ENCODE data around the gene ABCC11. TPM values are rescaled to one million over a fixed set of nuclear protein-coding genes. Genes with fewer than 3 reads are reported as not detected.

Gene ABCC11
- polyA plus RNA-seq, 1 donor, result 0.18 TPM

DNA sequence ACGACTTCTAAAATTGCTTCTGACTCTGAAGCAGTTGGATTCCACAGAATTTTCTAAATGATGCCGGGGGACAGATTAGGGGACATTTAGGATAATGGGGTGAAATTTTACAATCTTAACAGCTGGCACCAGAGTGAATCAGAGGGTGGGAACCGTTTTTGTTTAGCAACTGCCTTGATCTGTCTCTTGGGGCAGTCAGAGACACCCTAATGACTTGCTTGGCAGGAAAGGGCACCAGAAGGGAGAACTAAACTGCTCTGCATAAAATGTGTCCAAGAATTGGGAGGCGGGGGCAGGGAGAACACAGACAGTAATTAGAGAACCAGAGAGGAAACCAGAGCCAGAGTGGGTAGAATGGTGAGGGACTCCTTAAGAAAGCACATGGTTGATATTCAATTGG lies 85.4 kb downstream of the ABCC11 start:
- no peak for DNase-seq (ENCODE audit: low read depth)

DNA sequence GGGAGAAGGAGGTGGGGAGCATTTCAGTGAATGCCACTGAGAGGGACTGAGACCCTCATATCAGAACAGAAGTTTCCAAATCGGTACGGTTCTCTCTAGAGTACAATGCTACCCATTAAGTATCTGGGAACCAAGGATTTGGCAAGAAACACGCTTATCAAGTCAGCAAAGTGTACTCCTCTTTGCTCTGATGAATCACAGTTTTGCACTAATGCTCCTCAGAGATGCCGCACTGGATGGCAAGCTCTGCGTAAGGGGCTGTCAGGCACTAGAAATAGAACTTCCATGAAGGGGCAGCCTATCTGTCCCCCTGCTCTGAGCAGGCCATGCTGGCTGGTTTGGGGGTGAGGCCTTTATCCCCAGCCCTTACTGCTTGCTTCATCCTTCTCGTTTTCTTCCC lies 86.8 kb downstream of the ABCC11 start:
- no peak for DNase-seq (ENCODE audit: low read depth)

DNA sequence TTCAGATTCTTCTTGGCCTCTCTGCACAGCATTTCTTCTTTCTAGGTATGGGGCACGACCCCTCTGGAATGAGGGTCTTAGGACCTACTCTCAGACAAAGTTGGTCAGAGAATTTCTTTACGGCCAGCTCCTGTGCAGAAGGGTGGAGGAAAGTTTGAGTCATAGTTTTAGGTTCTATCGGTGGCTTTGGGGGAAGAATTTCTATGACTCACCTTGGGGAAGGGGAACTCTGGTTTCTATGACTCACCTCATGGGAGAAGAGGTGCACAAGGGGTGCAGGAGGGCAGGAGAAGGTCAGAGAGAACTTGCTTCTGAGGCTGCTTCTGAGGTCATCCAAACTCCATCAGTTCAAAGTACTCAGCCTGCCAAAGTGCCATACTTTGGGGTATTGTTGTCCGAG lies 89.0 kb downstream of the ABCC11 start:
- DNase-seq (ENCODE audit: low read depth), result no peak

DNA sequence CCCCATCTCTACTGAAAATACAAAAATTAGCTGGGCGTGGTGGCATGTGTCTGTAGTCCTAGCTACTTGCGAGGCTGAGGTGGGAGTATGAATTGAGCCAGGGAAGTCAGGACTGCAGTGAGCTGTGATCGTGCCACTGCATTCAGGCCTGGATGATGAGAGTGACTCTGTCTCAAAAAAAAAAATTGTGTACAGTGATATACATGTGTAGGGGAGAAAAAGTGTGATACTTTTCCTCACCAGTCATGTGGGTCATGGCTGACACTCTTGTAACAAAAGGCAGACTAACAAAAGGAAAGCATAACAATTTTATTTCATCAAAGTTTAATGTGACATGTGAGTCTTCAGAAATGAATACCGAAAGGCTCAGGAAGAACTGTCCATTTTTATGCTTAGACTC lies 89.5 kb downstream of the ABCC11 start:
- no peak for DNase-seq (ENCODE audit: low read depth)

DNA sequence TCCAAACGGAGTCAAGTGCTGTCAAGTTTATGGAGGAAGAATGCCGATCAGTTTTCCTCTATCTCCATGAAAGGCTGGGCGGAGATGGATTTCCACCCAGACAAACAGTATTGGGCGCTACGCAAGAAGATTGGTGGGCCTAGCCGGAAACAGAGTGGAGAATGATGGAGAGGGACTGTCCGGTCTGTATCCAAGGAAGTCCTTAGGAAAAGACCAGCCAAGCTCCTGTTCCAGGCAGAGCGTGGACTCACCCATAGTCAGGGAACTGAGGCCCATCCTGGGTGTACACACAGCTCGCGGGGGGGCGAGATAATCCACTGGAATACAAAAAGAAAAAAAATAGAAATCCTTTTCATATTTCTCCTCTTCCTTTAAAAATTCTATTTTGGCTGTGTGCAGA lies 90.0 kb downstream of the ABCC11 start:
- DNase-seq (ENCODE audit: low read depth), result no peak

DNA sequence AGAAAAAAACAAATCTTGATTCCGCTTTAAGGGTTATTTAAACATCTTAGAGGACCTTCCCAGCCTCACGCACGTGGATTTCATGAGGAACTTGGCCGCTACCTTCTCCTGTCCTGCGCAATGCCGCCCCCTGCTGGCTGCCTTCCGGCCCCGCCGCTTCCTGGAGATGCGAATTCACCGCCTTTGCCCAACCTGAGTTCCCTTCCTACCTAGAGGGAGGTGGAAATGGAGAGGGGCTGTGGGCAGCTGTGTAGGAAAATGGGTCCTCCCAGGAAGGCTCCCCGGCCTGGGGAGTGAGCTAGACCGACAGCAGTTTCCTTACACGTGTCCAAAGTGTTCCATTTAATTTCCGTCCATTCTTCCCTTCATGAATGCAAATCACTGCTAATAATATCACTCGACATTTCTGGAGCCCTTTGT lies 90.5 kb downstream of the ABCC11 start:
- no peak for DNase-seq (ENCODE audit: low read depth)

DNA sequence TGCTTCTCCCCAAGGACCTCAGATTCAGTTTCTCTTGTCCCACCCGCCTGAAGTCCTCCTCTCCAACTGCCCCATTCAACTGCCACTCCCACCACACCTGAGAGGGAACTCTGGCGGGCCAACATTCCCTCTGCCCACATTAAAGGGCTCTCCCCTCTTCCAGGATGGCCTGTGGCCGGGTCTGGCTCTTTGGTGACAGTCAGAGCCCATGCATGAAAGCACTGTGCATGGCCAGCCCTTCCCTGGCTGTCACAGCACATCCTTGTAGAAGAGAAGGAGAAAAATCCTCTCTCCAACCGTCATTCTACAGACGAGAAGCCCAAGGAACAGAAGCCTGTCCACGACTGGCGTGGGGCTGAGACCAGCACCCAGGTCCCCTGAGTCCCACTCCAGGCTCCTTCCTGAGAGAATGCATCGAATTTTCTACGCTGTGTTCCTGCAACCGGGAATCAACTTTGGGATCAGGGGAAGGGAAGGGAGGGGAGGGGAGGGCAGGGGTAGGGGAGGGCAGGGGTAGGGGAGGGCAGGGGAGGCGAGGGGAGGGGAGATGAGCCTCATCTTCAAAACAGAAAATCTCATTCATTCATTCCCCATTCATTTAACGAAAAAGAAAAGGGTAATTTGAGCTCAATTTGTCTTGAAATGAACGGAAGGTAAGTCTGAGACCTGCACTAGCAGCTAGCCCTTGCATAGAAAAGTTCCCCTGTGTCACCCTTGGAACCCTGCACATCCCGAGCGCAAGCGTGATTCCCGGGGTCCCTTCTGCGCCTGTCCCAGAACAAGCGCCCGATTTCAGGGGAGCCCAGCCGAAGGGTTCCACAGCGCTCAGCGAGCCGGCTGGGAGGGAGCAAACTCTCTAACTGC lies 91.2 kb downstream of the ABCC11 start, which contains the start of gene ABCC12:
TSS of gene ABCC12 (minus strand) at position 68 of the 864 bp plus-strand sequence. CDS start 9,569 bp downstream, outside the sequence.
- DNase-seq (ENCODE audit: low read depth), result no peak

DNA sequence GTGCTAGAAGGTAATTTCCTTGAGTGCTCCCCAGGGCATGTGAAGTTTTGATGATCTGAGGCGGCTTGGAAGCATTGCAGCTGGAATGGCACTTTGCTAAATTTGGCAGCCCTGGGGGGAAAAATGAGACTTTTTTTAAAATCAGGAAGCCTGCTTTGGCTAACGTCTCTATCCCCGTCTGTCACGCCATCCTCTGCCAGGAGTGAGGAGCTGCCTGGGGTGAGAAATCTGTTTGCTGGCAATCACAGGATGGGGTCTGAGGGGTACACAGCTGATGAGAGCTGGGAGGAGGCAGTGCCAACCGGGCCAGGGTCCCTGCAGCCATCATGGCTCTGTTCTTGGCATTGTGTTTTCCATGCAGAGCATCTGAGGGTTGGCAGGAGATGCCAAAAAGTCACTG lies 93.6 kb downstream of the ABCC11 start:
- DNase-seq (ENCODE audit: low read depth), result no peak

DNA sequence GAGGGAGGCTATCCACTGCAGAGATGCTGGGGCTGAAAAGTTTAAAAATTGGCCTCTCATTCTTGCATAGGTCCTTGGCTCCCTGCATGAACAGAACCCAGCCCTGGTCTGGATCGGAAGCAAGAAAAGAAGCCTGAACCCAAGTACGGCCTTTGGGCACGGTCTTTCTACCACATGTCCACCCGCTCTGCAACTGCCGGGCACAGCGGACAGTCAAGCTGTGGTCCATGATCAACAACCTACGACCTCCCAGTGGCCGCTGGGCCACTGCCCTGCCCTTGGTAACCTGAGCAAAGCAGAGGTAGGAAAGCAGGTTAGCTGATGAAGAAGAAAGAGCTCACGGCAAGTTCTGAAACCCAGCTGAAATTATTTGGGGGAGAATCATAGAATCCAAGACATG lies 95.1 kb downstream of the ABCC11 start:
- DNase-seq (ENCODE audit: low read depth), result no peak

DNA sequence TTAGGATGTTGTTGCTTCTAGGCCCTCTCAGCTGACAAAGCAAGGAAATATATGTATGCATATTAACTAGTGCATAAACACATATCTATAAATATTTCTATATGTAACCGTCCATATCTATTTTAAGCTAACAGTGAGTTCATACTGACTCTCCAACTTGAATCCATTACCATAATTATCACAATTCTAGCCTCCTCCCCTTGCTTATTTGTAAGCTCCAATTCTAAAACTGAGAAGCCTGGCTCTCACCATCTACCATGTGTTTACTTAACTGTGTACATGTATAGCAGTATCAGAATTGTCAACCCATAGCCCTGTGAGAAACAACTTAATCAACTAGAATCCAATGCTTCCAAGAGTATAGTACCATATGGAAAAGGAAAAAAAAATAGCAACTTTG lies 96.6 kb downstream of the ABCC11 start:
- no peak for DNase-seq (ENCODE audit: low read depth)

DNA sequence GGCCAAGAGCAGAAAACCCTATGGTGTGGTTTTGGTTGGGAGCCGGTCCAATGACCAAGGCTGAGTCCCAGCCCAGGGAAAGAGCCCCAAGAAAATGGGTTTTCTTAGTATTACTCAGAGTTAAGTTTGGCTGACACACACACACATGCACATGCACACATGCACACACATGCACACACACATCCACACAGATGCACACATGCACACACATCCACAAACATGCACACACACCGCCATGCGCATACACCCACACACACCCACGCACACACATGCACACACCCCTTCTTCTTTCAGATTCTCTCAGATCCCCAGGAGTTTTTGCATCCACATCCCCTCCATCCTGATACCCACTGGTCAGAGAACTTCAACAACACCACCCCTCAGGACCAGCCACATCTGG lies 100.6 kb downstream of the ABCC11 start:
- DNase-seq (ENCODE audit: low read depth), result no peak

DNA sequence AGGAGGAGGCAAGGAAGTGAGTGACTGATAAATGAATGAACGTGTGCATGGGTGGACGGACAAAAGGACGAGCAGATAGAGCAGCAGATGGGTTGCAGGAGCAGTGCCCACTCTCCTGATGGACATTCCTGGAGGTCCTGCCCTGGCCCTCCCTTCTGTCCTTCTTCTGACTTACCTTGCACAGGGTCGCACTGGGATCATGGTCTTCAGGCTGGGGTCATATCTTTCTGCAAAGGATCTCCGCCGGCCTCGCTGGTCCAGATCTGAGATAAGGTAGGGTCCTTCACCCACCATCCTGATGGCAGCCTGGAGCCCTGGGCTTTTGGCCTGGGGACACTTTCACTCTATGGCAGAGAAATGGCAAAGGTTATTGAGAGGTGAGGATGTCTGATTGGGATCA lies 101.2 kb downstream of the ABCC11 start:
- DNase-seq (ENCODE audit: low read depth), result no peak

DNA sequence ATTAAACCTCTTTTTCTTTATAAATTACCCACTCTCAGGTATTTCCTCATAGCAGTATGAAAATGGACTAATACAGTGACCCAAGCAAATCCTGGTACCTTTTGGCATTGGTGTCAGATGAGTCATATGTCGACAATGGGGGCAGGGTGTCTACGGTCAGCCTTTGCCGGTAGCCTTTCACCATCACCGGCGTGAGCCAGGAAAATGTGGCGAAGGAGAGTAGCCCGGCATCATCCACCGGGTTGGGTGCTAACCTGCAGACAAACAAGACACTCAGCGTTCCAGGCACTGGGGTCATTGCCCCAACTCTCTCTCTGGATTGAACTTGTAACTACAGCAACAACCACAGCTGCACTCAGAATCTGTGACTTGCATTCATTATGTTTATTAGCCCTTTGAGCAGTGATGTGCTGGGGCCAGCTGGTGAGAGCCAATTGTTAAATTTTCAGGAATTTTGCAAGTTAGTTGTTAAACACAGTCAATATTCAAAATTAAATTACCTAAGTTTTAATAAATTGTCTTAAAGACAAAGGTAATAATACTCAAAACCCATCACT lies 103.4 kb downstream of the ABCC11 start:
- no peak for DNase-seq (ENCODE audit: low read depth)

DNA sequence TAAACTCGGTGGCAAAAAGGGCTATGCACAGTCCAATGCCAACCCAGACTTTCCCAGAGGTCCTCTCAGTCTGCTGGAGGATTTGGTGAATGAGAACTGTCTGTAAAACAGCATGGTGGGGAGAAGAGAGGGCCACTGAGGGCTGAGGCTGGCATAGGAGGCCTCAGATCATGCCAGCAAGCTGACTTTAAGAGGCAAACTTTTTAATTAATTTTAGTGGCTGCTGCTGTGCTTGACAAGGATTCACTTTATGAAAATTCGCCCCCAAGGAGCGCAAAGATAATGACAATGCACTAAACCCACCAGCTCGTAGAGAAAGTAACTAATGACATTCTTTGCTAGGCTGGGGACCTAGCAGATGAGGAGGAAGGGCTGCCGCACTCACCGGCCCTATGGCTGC lies 106.5 kb downstream of the ABCC11 start:
- DNase-seq (ENCODE audit: low read depth), result no peak

DNA sequence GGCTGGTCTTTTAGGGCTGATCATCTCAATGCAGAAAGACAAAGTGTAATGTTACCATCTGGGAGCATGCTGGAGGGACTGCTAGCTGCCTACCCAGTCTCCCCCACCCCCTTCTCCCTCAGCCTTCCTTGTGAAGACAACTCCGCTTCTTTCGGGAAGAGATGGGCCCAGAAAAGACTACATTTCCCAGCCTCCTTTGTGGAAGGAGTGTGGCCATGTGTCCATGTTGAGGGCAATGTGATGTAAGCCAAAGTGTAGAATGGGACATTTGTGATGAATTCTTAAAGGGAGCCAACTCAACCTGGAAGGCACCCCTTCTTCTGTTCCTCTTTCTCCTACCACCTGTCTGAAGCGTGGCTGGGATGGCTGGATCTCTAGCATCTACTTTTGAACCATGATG lies 107.8 kb downstream of the ABCC11 start:
- no peak for DNase-seq (ENCODE audit: low read depth)

DNA sequence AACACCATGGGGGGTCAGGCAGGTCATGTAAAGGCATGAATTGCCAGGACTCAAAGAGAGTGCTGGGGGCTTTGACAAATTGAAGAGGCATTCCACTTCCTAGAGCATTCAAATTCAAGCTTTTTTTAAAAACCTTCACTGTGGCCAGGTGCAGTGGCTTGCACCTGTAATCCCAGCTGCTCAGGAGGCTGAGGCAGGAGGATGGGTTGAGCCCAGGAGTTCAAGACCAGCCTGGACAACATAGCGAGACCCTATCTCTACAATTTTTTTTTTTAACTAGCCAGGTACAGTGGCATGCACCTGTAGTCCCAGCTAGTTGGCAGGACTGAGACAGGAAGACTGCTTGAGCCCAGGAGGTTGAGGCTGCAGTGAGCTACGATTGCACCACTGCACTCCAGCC lies 108.8 kb downstream of the ABCC11 start:
- no peak for DNase-seq (ENCODE audit: low read depth)

DNA sequence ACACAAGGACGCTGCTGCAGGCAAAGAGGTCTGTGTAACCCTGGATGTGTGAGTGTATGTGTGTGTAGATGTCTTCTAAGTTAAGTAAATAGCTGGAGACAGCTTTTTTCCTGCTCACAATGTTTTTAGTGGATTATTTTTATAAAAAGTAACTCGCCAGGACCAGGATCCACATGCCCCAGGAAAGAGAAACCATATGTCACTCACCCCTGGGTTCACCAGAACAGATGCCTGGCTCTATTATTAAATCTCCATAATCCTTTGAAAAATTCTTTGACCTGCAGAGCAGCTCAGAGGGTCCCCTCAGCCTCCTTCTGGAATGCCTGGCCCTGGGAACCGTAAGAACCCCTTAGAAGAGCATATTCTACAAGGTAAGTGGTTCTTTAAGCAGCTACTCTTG lies 109.5 kb downstream of the ABCC11 start:
- DNase-seq (ENCODE audit: low read depth), result no peak

DNA sequence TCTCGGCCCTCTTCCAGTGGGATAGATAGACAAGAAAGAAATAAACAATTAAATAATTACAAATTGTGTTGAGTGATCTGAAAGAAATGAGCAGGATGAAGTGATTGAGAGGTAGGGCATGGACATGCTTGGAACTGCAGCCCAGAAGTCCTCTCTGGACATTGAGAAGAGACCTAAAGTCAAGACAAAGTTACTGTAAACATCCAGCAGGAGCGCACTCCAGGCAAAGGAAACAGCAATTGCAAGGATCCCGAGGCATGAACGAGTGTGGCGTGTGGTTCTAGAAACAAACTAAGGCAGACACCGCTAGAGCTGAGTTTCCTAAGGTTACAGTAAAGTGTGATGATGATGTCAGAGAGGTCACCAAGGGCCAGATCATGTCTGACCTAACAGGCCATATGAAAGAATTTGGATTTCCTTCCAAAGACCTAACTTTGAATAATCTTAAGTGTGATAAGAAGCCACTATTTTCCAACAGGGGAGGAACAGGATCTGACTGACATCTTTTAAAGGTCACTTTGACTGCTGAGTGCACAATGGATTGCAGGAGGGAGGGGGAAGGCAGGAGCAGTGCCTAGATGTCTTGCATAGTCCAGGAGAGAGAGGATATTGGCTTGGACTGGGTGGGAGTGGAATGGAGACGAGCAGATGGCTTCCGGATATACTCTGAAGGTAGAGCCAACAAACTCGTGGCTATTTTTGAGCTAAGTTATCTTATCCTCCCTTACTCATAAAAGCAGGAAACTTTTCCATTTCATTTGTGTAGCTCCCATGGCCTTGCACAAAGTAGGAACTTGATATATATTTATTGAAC lies 110.6 kb downstream of the ABCC11 start:
- peak; percentile 13 for DNase-seq (ENCODE audit: low read depth)

DNA sequence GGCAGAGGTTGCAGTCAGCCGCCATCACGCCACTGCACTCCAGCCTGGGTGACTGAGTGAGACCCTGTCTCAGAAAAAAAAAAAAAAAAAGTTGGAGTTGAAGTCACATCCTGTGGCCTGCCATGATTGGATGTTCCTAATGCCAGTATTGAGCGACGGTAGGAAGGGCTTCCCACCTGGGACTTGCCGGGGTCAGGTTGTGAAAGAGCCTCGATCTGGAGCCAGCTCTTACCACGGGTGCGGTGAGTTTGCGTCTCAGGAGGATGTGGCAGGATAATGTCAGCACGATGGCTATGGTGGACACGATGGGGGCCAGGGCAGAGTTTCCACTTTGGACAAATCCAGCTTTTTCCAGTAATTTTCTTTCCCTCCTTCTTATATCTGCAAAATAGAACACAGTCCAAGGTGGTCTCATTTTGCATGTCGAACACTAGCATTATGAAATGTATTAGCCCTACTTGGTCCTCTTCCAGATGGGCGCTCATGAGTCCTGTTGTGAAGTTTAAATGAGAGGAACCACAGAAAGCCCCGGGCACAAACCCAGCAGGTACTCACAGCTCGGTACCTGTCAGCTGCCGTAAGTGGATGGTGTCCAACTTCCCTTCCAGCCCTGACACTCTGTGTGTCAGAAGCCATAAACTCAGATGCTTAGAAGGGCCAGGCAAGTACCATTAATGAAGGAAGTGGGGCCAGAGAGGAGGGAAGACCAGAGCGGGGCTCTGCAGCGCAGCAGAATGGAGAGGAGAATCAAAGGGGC lies 113.7 kb downstream of the ABCC11 start:
- DNase-seq (ENCODE audit: low read depth), result no peak

DNA sequence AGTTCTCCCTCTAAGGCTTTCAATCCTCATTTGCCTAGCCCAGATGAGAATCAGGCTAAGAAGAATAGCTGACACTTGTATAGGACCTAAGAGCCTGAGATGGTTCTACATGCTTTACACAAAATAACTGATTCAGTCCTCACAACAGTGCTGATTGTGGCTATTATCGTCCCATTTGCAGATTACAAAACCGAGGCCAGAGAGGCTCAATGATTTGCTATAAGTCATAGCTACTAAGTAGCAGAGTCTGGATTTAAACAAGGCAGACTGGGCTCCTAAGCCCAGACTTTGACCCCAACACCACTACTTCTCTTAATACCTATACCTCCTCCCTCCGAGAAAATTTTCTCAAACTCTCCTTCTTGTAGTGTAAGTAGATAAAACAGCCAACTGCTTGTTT lies 114.6 kb downstream of the ABCC11 start:
- DNase-seq (ENCODE audit: low read depth), result no peak

DNA sequence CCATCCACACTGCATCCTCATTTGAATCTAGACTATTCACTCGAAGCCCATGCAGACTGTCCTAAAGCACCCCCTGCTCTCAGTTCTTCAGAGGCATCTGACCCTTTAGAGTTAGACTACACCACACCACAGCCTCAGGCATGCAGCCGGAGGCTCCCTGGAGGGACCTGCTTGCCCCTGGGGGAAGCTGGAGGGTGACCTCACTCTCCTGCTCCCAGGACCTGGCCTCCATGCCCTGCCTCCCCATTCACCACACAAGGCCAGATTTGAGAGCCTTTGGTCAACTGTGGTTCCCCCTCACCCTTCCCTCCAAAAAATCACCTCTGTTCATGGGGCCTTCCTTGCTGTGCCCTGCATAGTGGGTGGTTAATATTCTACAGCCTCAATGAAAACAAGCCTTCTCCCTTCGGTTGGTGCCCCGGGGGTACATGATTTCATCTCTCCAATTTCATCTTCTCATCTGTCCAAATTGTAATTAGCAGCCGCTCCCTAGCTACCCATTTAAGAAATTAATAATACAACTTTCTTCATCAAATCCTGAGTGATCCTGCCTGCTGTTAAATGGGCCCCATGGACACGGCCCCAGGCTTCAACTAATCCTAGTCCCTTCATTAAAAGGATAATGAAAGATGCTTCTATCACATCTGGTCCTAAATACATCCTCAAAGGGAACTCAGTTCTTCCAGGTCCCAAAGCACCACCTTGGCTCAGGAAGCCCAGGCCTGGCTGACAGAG lies 116.0 kb downstream of the ABCC11 start:
- no peak for DNase-seq (ENCODE audit: low read depth)
